Gastrocnemius medialis (tissue), 4 donors: Measurements from ENCODE around the gene GGA2. TPM values are rescaled to one million over a fixed set of nuclear protein-coding genes. Genes with fewer than 3 reads are reported as not detected.

Source experiments
- ATAC-seq, 2 donors: fragments of 150-250 bp; one replicate each; pipeline ENCODE4 v1.9.1; 2016
- DNase-seq, 2 donors: peaks; one replicate each; pipeline ENCODE4 v3.0.0-alpha.2; 2019
- H3K27ac ChIP-seq, 4 donors: fragments of 200-600 bp; sonication (generic); 1 replicate in 1 of 4; 2 replicates in 3 of 4; pipeline ENCODE4 v1.5.1; 2016 to 2018; ENCODE audit warnings: mild to moderate bottlenecking in 2 of 4, moderate library complexity in 1 of 4
- H3K27me3 ChIP-seq, 3 donors: fragments of 200-600 bp; sonication (generic) in 2 of 3; 1 replicate in 1 of 3; 2 replicates in 2 of 3; pipeline versions ENCODE4 v1.5.1 to v1.6.0; 2016 to 2019; ENCODE audit warnings: mild to moderate bottlenecking in 1 of 3, moderate library complexity in 1 of 3
- H3K36me3 ChIP-seq, 2 donors: fragments of 200-600 bp; sonication (generic) in 1 of 2; one replicate each; pipeline ENCODE4 v1.5.1; 2017 to 2018
- H3K4me1 ChIP-seq, 2 donors: fragments of 200-600 bp; sonication (generic) in 1 of 2; one replicate each; pipeline ENCODE4 v1.5.1; 2016 to 2017; ENCODE audit warnings: mild to moderate bottlenecking in 2 of 2
- H3K4me3 ChIP-seq, 4 donors: fragments of 200-600 bp; sonication (generic) in 3 of 4; 1 replicate in 1 of 4; 2 replicates in 3 of 4; pipeline ENCODE4 v1.5.1; 2016 to 2019; ENCODE audit warnings: mild to moderate bottlenecking in 2 of 4
- H3K9me3 ChIP-seq, 3 donors: fragments of 200-600 bp; sonication (generic) in 2 of 3; 1 replicate in 1 of 3; 2 replicates in 2 of 3; pipeline ENCODE4 v1.5.1; 2016 to 2019
- CTCF ChIP-seq, 5 experiments: fragments of 450-650 bp in 3 of 5; fragments of 200-600 bp in 2 of 5; sonication (generic) in 2 of 5; IDR thresholded peaks in 4 of 5; conservative IDR thresholded peaks in 1 of 5; 1 replicate in 4 of 5; 2 replicates in 1 of 5; pipeline ENCODE4 v1.5.1; 2016 to 2019; ENCODE audit warnings: antibody characterized with exemption in 5 of 5, mild to moderate bottlenecking in 3 of 5, moderate library complexity in 3 of 5
- POLR2A ChIP-seq, 2 donors: fragments of 450-650 bp; IDR thresholded peaks; one replicate each; pipeline ENCODE4 v1.6.1; 2017; ENCODE audit warnings: antibody characterized with exemption in 2 of 2, mild to moderate bottlenecking in 2 of 2, moderate library complexity in 2 of 2
- in situ Hi-C, 4 donors: fragments of 200-750 bp; cut with MboI; loops; one replicate each; pipeline versions ENCODE4 v1.15.0 to v1.8.0; 2017; ENCODE audit warnings: low sequenced_read_pairs in 4 of 4
- intact Hi-C: fragments of 100-400 bp; cut with DNase I; formaldehyde crosslinking; loops from one replicate; pipeline ENCODE4 v1.15.1; 2023; ENCODE audit warnings: low total_unique reads
- total RNA-seq, 4 donors: library from RNA; depleted of rRNA; stranded (reverse); fragments of >200 nt; gene quantifications; one replicate each; pipeline versions ENCODE4 v1.1.0 to v1.2.3, GENCODE V29; 2016

The GGA2 gene
- total RNA-seq: 10 to 100 TPM; 31.0 to 79.9 (median 48.8) TPM

GRCh38 chr16:23510164-23510914 lies at the start of gene GGA2:
TSS of gene GGA2 (minus strand) at chr16:23510494. CDS start at chr16:23510411, 83 bp downstream.
- intact Hi-C loops: loop anchor here (2.0 kb wide), 1 partner anchor 86 kb away; the partner anchor contains the start of gene NDUFAB1
- Histone ChIP-seq H3K9me3 (no peaks in the 10 kb centered on the region), H3K36me3 (peaks cover 0 to 3% of the 10 kb centered on the region in 2 donors), H3K4me3 (peak within 1 kb of the TSS; percentile 70 to 86 (median 78)), H3K27ac (peak within 1 kb of the TSS; percentile 84 to 92 (median 92)), H3K4me1 (peaks cover 12 to 28% of the 10 kb centered on the region in 2 donors), H3K27me3 (no peaks in the 10 kb centered on the region)
- in situ Hi-C loops: no loop called here
- peak in 3 of 5 experiments; percentile 5 to 12 (median 11) for TF ChIP-seq CTCF (IDR thresholded peaks at IDR 0.05 in 4 of 5, conservative IDR thresholded peaks at IDR 0.05 in 1 of 5)
- TF ChIP-seq POLR2A (IDR thresholded peaks at IDR 0.05): peak; percentile 95 to 96
- ATAC-seq (peak; percentile 89 to 91), DNase-seq (peak; percentile 69 to 82)

GRCh38 chr16:23557779-23558702 lies 47.7 kb upstream of the GGA2 start:
- intact Hi-C loops (loop anchor here (1.0 to 10.0 kb wide), 6 partner anchors 38 to 1606 kb away; partner anchors contain the start of genes COG7, NDUFAB1, RBBP6 and UQCRC2), in situ Hi-C loops (loop anchor here in 2 of 4 donors (5.0 kb wide), 2 partner anchors 34 to 39 kb away; partner anchors contain the start of gene NDUFAB1 (in 1 of the 2))
- Histone ChIP-seq H3K4me3 (peak overlapping the region; percentile 63 to 84 (median 74)), H3K27ac (peak overlapping the region; percentile 89 to 98 (median 96)), H3K36me3 (peaks cover 0 to 42% of the 10 kb centered on the region in 2 donors), H3K9me3 (no peaks in the 10 kb centered on the region), H3K27me3 (no peaks in the 10 kb centered on the region), H3K4me1 (peaks cover 53 to 54% of the 10 kb centered on the region in 2 donors)
- peak; percentile 21 to 68 for DNase-seq
- no peak for TF ChIP-seq CTCF (IDR thresholded peaks at IDR 0.05 in 4 of 5, conservative IDR thresholded peaks at IDR 0.05 in 1 of 5)
- TF ChIP-seq POLR2A (IDR thresholded peaks at IDR 0.05): peak in 1 of 2 donors; percentile 1
- peak; percentile 19 to 31 for ATAC-seq

GRCh38 chr16:23556881-23557778 lies 46.8 kb upstream of the GGA2 start, which contains the start of the genes EARS2 and UBFD1:
TSS of gene EARS2 (minus strand) at chr16:23557350. CDS start at chr16:23557343, 7 bp downstream.
TSS of gene UBFD1 (plus strand) at chr16:23557727. CDS start at chr16:23557743, 16 bp downstream.
- in situ Hi-C loops: loop anchor here in 2 of 4 donors (5.0 kb wide), 2 partner anchors 35 to 40 kb away; partner anchors contain the start of gene NDUFAB1 (in 1 of the 2)
- ATAC-seq: peak; percentile 87 to 90
- Histone ChIP-seq H3K9me3 (no peaks in the 10 kb centered on the region), H3K27ac (peak within 1 kb of the TSS; percentile 89 to 98 (median 96)), H3K36me3 (peaks cover 0 to 42% of the 10 kb centered on the region in 2 donors), H3K27me3 (no peaks in the 10 kb centered on the region), H3K4me3 (peak within 1 kb of the TSS; percentile 63 to 84 (median 74)), H3K4me1 (peaks cover 44 to 46% of the 10 kb centered on the region in 2 donors)
- DNase-seq: peak; percentile 99
- TF ChIP-seq CTCF (IDR thresholded peaks at IDR 0.05 in 4 of 5, conservative IDR thresholded peaks at IDR 0.05 in 1 of 5) (peak; percentile 96 to 99 (median 98)), POLR2A (IDR thresholded peaks at IDR 0.05) (peak; percentile 84 to 88)
- intact Hi-C loops: loop anchor here (1.0 to 10.0 kb wide), 6 partner anchors 39 to 1605 kb away; partner anchors contain the start of genes COG7, DCTN5, NDUFAB1 and PALB2
